ENCODE measurements around the gene ADD3.

ADD3 gene

GRCh38 chr10:109963439-109963838 is 44.3 kb upstream of the ADD3 start:
- no peak for TF ChIP-seq CTCF (IDR thresholded peaks at IDR 0.05; ENCODE audit: low read depth, low read length)
- no peak overlapping the region for H3K4me3 ChIP-seq (replicated peaks in 1 of 2; ENCODE audit: low read depth in 2 of 2, low read length in 2 of 2)
- peak in 1 of 2 donors; percentile 30 for DNase-seq (ENCODE audit: low read depth in 2 of 2)

- TF ChIP-seq CTCF (IDR thresholded peaks at IDR 0.05; ENCODE audit: low read depth, low read length) = no peak
- H3K4me3 ChIP-seq (replicated peaks in 1 of 2; ENCODE audit: low read depth in 2 of 2, low read length in 2 of 2) = no peak overlapping the region
- no peak for DNase-seq (ENCODE audit: low read depth in 2 of 2)
These were observed 43.5 kb upstream of the ADD3 start for GRCh38 chr10:109964318-109964717.

GRCh38 chr10:109966961-109967738 is 40.6 kb upstream of the ADD3 start:
- H3K4me3 ChIP-seq (replicated peaks in 1 of 2; ENCODE audit: low read depth in 2 of 2, low read length in 2 of 2) = peak overlapping the region in 1 of 2 donors; percentile 4
- TF ChIP-seq CTCF (IDR thresholded peaks at IDR 0.05; ENCODE audit: low read depth, low read length) = no peak
- DNase-seq (ENCODE audit: low read depth in 2 of 2) = peak; percentile 68 to 86

GRCh38 chr10:109967739-109968088 is 40.1 kb upstream of the ADD3 start:
- no peak for DNase-seq (ENCODE audit: low read depth in 2 of 2)
- TF ChIP-seq CTCF (IDR thresholded peaks at IDR 0.05; ENCODE audit: low read depth, low read length) = no peak
- H3K4me3 ChIP-seq (replicated peaks in 1 of 2; ENCODE audit: low read depth in 2 of 2, low read length in 2 of 2) = no peak overlapping the region

- no peak for TF ChIP-seq CTCF (IDR thresholded peaks at IDR 0.05; ENCODE audit: low read depth, low read length)
- DNase-seq (ENCODE audit: low read depth in 2 of 2) = peak in 1 of 2 donors; percentile 24
- no peak overlapping the region for H3K4me3 ChIP-seq (replicated peaks in 1 of 2; ENCODE audit: low read depth in 2 of 2, low read length in 2 of 2)
These were observed 38.6 kb upstream of the ADD3 start for GRCh38 chr10:109968953-109969759.

GRCh38 chr10:109969760-109970346 is 37.9 kb upstream of the ADD3 start:
- DNase-seq (ENCODE audit: low read depth in 2 of 2) = peak in 1 of 2 donors; percentile 41
- H3K4me3 ChIP-seq (replicated peaks in 1 of 2; ENCODE audit: low read depth in 2 of 2, low read length in 2 of 2) = no peak overlapping the region
- TF ChIP-seq CTCF (IDR thresholded peaks at IDR 0.05; ENCODE audit: low read depth, low read length) = no peak

Measured in cardiac fibroblast (primary cell).